HG03066 (cell line): ENCODE data around the gene RAD21L1.
"Not testable (repeated sequence)": the region's sequence is repeated elsewhere in the genome, so short reads cannot be mapped to it uniquely, and the experiment has no call there.

Experiments used
- ATAC-seq: cut with Tn5 transposase; IDR thresholded peaks from one replicate; pipeline ENCODE4 v1.9.1; 2021; ENCODE audit warnings: low read depth; ENCODE audit not compliant: unreplicated experiment

RAD21L1 gene

DNA sequence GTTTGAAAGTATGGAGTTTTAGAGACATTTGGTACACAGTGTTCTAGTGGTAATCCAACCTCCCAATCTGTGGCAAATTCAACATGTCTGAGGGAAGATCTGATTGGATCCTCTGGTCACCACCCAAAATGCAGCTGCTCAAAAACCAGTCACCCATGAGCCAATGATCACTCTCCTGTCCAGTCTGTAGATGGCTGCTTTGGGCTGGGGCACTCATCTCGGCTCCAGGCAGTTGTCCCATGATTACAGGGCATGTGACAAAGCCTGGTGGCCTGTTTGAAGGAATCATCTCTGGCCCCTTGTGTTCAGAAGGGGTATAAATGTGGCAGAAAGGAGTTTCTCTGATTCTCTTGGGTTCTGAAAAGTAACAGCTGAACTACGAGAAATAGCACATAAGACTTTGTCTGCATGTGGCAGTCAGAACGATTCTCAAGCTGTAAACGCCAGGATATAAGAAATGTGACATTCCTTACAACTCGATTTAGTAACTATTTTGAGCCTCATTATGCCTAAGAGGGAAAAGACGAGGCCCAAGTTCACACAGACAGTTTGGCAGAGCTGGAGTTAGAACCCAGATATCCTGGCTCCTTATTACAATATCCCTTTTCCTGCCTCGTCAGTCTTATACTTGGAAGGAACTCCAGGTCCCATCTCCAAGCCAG is 26.5 kb upstream of the RAD21L1 start:
- ATAC-seq: no peak

DNA sequence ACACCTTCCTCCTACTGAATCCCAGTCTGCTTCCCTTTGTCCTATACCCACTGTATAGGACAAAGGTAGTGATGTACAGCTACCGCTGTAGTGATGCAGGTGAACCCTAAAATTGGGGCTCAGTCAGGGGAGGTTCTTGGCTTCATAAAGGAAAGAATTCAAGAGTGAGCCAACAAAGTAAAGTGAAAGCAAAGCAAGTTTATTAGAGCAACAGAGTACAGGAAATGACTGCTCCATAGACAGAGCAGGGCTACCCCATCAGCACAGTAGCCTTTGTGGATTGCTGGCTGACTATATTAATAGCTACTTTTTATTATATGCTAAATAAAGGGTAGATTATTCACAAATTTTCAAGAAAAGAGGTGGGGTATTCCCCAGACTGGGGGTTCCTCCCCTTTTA is 25.9 kb upstream of the RAD21L1 start:
- no peak for ATAC-seq

DNA sequence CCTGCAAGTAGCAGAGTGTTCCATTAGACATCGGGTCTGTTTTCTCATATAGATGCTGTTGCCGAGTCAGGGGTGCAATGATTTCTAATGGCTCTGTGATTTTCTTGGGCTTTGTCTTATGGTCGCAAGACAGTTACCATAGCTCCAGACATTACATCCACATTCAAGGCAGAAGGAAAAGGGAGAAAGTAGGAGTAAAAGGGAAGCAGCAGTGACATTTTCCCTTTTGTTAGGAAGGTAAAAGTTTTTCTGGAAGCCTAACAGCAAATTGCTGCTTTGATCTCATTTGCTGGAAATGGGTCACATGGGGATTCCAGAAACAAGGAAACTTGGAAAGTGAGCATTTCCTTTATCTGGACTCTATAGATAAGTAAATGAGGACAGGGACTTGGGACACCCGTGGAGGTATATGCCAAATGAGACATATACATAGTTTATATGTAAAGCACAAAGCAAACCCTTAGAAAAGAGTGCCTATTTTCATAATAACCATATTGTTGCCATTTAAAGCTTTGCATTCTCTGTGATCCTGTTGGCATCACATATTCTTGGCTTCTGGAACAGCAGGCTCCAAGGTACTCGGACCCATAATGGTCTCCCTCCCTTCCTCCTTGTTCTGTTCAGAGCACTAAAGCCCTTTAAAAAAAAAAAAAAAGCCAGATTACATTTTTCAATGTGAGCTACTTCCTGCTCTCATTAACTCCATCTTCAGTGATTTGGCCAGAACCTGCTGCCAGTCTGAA is 22.9 kb upstream of the RAD21L1 start, which contains the start of gene C20orf202:
Gene C20orf202, plus strand, starts transcription at position 693 of the 743 bp plus-strand sequence. CDS start 132 bp downstream, outside the sequence.
- no peak for ATAC-seq

DNA sequence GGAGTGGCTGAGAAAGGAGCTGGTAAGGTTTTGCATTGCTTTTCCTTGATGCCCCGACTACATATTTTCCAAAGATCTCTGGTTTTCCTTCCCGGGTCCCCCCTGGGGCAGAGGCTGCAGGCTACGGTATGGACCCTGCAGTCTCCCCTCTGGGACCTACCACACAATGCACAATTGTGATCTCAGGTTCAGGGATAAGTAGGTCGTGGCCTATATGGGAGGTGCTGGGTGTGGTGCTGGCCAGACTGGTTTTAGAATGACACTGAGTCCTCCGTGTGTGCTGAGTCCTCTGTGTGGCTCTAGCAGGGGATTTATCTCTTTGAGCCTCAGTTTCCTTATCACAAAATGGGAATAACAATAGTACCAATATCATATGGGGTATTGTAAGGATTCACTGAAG is 22.2 kb upstream of the RAD21L1 start:
- ATAC-seq: no peak

DNA sequence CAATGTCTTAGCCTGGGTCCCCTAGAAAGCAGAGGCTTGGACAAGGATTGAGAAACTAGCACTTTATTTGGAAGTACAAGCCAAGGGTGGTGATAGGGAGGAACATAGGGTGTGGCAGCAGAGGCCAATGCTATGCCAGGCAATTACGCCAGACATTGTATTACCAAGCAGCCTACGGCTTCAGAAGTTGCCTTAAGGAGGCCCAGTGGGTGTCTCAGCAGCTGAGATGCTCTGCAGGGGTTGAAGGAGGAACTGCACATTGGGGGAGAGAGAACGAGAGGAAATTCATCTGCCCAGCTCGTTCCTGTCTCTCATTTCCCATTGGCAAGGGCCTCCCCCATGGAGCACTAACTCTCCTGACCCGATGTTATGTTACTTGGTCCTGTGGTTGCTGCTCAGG is 21.7 kb upstream of the RAD21L1 start:
- no peak for ATAC-seq

DNA sequence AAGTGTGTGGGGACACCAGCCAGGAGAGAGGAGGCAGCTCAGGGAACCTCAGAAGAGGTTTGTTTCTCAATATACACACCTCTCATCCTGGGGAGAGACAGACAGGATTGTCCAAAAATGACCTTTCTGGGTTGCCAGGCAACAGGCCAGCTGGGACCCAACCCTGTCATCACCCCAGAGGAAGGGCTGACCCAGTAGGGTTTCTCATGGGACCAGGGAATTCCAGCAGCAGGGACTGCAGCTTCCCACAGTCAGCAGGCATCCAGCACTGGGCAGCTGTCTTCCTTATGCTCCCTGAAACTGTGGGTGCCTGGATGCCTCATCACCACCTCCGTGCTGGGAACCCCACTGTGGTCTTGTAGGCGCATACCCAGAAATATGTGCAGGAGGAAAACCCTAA is 21.3 kb upstream of the RAD21L1 start:
- no peak for ATAC-seq

DNA sequence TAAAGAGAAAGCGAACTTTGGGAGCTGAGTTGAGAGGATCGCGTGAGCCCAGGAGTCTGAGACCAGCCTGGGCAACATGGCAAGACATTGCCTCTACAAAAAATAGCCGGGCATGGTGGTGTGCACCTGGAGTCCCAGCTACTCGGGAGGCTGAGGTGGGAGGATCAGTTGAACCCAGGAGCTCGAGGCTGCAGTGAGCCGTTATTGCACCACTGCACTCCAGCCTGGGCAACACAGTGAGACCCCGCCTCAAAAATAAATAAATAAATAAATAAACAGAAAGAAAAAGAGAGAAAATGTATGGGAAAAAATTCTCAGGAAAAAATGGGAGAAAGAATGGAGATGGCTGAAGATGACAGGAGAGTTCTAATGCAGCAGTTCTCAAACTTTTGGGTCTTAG is 20.0 kb upstream of the RAD21L1 start:
- ATAC-seq: no peak

DNA sequence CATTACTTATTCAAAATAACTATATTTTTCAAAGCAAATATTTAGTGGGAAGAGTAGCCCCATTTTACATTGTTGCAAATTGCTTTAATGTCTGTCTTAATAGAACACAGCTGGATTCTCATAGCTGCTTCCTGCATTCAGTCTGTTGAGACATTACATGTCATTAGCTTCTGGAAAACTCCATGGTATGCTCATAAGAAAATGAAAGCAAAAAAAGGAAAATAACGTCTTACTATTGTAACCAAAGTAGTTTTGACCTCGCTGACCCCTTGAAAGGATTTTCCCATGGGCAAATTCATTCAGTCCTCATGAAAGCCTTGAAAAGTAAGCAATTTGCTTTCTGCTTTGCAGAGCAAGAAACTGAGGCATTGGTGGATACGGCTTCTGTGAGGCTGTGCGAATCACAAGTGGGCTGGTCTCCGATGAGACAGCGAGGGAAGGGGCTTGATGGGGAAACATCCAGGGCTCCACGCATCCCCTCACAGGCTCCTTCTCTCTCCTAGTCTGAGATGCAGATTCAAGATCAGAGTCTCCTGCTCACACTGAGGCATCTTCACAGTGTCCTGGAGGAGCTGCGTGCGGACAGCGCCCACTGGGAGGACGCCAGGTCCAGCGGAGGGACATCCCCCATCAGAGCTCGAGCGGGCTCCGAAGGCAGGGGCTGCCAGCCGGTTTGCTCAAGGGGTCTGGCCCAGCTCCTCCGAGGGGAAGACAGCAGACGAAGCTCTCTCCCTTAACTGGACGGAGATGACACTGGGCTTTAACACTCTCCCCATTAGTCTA is 19.3 kb upstream of the RAD21L1 start:
- no peak for ATAC-seq

DNA sequence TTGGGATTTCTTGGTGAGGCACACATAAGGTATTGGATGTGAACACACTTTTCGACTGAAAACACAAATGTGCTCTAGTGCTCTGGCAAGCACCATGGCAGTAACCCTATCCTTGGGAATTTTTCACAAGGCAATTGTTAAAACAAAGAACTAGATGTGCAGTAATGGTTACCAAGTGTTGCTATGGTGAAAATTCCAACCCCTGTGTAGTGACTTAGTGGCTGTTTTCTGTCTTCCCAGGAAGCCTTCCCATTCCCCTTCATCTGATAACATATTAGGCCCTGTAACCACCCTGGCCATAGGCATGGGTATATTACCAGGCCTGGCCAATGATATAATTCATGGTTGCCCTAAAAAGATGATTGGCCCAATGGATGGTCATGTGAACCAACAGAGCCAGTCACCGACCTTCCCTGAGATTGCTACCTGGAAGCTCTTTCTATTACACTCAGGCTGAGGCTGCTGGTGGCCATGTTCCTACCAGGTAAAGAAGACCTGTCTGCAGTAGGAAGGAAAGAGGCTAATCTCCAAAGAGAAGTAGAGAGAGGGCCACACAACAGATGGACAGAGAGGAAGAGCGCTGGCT is 18.5 kb upstream of the RAD21L1 start:
- no peak for ATAC-seq

DNA sequence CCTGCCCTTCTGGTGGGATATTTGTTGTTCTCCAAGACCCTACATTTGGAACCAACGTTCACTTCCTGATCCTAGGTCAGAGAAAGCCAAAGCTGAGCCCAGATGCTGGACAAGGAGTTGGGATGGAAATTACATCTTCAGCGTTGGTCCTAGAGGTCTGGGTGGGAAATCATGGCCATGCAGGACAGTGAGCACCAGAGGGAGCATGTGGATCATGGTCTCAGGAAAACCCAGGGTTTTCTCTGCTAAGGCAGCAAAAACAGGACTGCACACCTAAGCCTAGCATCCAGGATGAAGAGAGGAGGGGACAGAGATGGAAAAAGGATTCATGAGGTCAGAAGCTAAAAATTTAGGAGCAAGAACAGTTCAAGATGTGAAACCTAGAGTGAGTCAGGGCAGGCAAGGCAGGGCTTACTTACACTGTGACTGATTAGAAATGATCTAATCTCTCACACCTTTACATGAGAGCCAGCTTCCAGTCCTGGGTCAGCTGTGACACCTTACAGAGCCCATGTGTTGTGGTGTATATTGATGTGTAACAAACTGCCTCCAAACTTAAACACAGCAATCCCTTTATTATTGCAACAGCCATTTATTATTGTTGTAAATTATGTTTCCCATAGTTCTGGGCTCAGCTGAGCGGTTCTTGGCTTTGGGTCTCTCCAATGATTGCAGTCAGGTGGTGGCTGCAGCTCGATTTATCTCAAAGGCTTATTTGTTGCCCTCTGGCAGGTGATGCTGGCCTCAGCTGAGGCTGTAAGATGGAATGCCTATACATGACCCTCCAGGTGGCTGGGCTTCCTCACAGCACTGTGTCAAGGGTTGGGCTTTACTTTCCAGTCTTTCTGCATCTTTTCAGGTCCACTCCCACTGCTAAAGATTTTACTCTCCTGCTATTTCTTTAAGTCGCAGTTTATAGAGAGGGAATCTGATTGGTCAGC is 16.1 kb upstream of the RAD21L1 start:
- ATAC-seq: no peak

DNA sequence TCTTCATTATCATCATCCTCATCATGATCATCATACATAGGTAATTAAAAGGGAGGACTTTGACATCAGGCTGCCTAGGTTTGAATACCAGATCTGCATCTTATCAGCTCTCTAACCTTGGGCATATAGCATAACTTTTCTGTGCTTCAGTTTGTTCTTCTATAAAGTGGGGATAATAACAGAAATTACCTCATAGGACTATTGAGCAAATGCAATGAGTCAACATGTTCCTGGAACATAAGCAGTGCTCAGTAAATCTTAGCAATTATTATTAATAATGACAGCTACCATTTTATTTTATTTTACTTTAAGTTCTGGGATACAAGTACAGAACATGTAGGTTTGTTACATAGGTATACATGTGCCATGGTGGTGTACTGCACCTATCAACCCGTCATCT is 15.3 kb upstream of the RAD21L1 start:
- no peak for ATAC-seq

DNA sequence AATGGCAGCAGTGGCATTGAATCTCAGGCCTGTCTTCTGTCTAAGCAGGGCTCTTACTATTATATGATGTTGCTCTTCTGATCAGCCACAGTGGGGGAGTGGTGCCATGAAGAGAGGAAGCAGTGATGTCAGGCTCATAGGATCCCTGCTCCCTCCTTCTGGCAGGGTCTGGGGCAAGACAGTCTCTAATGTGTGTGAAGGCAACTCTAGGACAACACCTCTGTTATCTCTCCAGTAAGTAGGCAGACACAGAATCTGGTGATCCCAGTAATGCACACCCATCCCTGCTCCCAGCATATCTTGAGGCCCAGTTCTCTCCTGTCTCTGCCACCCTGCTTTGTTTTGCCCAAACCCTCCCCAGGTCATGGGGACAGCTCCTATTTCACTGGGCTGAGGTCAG is 13.8 kb upstream of the RAD21L1 start:
- no peak for ATAC-seq

DNA sequence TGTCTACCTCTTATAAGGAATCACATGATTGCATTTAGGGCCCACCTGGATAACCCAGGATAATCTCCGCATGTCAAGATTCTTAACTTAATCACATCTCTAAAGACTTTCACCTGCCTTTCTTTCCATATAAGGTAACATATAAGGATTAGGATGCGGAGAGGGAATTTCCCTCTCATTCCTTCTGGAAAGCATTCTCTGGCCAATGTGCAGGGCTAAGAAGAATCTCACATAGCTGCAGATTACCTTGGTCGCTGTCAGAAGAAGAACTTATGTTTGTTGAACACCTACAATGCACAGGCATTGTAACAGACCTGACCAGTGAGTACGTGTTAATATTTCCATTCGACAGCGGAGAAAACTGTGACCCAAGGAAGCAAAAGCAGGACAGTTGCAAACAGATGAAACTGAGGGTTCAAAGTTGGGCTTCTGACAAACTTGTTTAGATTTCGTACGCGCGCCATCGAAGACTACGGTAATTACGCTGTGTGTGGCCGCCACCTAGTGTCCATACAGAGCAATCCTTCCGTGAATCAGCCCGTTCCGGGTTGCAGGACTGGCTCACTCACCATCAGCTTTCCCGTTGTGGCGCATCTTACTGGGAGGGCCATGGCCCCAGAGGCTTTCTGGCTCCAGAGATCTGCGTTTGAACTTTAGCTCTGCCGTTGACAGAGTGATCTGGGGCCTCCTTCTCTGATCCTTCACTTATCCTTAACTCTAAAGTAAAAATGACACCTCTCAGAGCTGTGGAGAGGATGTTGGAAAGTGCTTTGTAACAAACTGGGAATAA is 13.0 kb upstream of the RAD21L1 start:
- no peak for ATAC-seq

DNA sequence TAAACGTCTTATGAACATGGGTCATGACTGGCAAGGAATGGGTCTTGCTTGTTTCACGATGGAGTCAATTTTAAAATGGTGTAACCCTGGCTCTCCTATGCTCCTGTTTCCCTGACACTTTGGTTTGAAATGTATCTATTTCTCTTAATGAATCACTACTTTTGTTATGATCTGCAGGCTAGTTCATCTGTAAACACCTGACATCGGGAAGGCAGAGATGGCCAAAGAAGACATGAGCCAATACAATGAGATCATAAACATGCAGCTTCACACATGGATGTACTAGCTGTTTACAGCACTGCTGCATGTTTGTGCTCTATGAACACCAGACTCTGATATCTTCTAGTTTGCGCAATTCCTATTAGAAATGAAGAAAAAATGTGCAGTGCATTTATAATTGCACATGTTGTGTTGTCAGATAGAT is 11.0 kb upstream of the RAD21L1 start:
- no peak for ATAC-seq

DNA sequence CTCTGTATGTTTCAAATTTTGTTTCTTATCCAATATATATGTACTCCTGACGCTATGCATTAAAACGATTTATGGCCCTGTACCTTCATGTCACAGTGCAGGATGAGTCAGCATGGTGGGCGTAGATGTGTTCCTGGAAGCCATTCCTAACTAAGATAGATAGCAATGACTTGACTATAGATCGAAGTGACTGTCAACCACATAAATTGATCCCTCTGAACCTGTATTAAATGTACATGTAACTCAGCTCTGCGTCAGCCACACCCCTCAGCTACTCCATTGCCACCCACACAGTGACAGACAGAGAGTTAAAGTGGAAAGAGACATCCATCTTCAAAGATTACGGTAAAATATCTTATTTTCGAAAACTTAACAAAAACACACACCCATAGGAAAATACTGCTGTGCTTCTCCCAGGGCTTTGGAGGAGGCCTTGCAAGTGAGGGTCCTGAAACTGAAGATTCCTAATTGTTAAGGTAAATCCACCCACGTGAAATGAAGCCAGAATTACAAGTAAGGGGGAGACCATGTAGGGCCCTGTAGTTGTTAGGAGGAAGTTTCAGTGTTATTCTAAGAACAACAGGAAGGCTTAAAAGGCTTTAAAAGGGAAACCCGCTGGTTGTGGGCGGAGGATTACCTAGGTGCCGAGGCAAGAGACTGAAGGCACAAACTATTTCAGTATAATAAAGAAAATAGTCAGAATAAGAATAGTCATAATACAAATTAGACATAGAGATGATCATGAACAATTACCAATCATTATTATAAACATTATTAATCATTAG is 10.3 kb upstream of the RAD21L1 start:
- ATAC-seq: no peak

DNA sequence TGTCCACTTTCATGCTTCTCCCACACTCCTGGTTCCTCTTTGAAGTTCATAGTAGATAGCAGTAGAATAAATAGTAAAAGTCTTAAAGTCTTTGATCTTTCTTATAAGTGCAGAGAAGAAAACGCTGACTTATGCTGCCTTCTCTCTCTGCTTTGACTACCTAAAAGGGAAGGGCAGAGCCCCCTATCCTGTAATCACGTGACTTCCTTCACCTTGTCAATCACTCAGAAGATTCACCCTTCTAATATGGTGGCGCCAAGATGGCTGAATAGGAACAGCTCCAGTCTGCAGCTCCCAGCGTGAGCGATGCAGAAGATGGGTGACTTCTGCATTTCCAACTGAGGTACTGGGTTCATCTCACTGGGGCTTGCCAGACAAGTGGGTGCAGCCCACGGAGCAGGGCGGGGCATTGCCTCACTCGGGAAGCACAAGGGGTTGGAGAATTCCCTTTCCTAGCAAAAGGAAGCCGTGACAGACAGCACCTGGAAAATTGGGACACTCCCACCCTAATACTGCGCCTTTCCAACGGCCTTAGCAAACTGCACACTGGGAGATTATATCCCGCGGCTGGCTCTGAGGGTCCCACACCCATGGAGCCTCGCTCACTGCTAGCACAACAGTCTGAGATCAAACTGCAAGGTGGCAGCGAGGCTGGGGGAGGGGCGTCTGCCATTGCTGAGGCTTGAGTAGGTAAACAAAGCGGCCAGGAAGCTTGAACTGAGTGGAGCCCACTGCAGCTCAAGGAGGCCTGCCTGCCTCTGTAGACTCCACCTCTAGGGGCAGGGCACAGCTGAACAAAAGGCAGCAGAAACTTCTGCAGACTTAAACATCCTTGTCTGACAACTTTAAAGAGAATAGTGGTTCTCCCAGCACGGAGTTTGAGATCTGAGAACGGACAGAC is 9.1 kb upstream of the RAD21L1 start:
- ATAC-seq: not testable (repeated sequence)

DNA sequence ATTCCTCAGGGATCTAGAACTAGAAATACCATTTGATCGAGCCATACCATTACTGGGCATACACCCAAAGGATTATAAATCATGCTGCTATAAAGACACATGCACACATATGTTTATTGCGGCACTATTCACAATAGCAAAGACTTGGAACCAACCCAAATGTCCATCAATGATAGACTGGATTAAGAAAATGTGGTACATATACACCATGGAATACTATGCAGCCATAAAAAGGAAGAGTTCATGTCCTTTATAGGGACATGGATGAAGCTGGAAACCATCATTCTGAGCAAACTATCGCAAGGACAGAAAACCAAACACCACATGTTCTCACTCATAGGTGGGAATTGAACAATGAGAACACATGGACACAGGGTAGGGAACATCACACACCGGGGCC is 3.1 kb upstream of the RAD21L1 start:
- ATAC-seq: not testable (repeated sequence)
